IPS DF 6.9 (cell line): ENCODE results near the gene ACTN3.
"Not testable (repeated sequence)": the region's sequence is repeated elsewhere in the genome, so short reads cannot be mapped to it uniquely, and the experiment has no call there.

Experiments
- DNase-seq: peaks from one replicate; pipeline ENCODE4 v3.0.0-alpha.2; 2013; ENCODE audit warnings: low read depth, low spot score
- H3K27ac ChIP-seq: one replicate; pipeline ENCODE4 v1.5.1; 2013; ENCODE audit warnings: low read length, control low read depth
- H3K27me3 ChIP-seq: 2 replicates; pipeline ENCODE4 v1.6.1; 2013; ENCODE audit warnings: mild to moderate bottlenecking, low read length; ENCODE audit not compliant: control insufficient read depth, insufficient read depth
- H3K36me3 ChIP-seq: 2 replicates; pipeline ENCODE4 v1.6.1; 2013; ENCODE audit warnings: low read length; ENCODE audit not compliant: control insufficient read depth, insufficient read depth
- H3K4me1 ChIP-seq: 2 replicates; pipeline ENCODE4 v1.6.1; 2013; ENCODE audit warnings: low read length; ENCODE audit not compliant: control insufficient read depth, insufficient read depth
- H3K4me3 ChIP-seq: 2 replicates; pipeline ENCODE4 v1.5.1; 2013; ENCODE audit warnings: mild to moderate bottlenecking, low read length
- H3K9me3 ChIP-seq: 2 replicates; pipeline ENCODE4 v1.6.1; 2013; ENCODE audit warnings: low read length, inconsistent platforms; ENCODE audit not compliant: control insufficient read depth, insufficient read depth
- WGBS: extraction: QIAGEN DNeasy Blood & Tissue Kit; methylation state at CpG from one replicate; pipeline ENCODE4 v1.1.7; 2013; ENCODE audit warnings: mixed read lengths, missing lambda C conversion rate; ENCODE audit not compliant: insufficient read length, insufficient coverage; 5-methylcytosine and 5-hydroxymethylcytosine counted together

ACTN3 gene

GRCh38 chr11:66582565-66583147, 36.0 kb downstream of the ACTN3 start:
- not testable (repeated sequence) for H3K36me3 ChIP-seq, H3K4me1 ChIP-seq, H3K27me3 ChIP-seq, DNase-seq, H3K27ac ChIP-seq, H3K4me3 ChIP-seq, H3K9me3 ChIP-seq
- WGBS: no CpG with 5 or more reads among the region's 3 CpGs

- H3K27me3 ChIP-seq, H3K9me3 ChIP-seq, H3K4me1 ChIP-seq, H3K36me3 ChIP-seq, H3K27ac ChIP-seq, DNase-seq, H3K4me3 ChIP-seq: not testable (repeated sequence)
- WGBS: no CpG with 5 or more reads among the region's 1 CpG
Observed at GRCh38 chr11:66585447-66585846, 38.7 kb downstream of the ACTN3 start.

GRCh38 chr11:66586136-66586535, 39.4 kb downstream of the ACTN3 start:
- WGBS: no CpG with 5 or more reads among the region's 2 CpGs
- no peaks in the 10 kb centered on the region; the same call in 1 of the 2 replicates for H3K9me3 ChIP-seq
- no peaks in the 10 kb centered on the region for H3K27me3 ChIP-seq

GRCh38 chr11:66589315-66589714, 42.6 kb downstream of the ACTN3 start:
- WGBS: no CpG with 5 or more reads among the region's 2 CpGs
- H3K27ac ChIP-seq, H3K36me3 ChIP-seq, H3K4me3 ChIP-seq, H3K9me3 ChIP-seq, H3K27me3 ChIP-seq, H3K4me1 ChIP-seq, DNase-seq: not testable (repeated sequence)

More at GRCh38 chr11:66586136-66586535, 39.4 kb downstream of the ACTN3 start:
- Histone ChIP-seq H3K4me1 (no peaks in the 10 kb centered on the region), H3K4me3 (no peak overlapping the region), H3K27ac (no peak overlapping the region), H3K36me3 (no peaks in the 10 kb centered on the region)
- DNase-seq: no peak

GRCh38 chr11:66589996-66590675, 43.4 kb downstream of the ACTN3 start:
- no peak overlapping the region for H3K27ac ChIP-seq

GRCh38 chr11:66591175-66591574, 44.5 kb downstream of the ACTN3 start:
- no peaks in the 10 kb centered on the region for H3K36me3 ChIP-seq
- H3K27me3 ChIP-seq: no peaks in the 10 kb centered on the region
- H3K27ac ChIP-seq: no peak overlapping the region
- no peak for DNase-seq
- WGBS: no CpG with 5 or more reads among the region's 2 CpGs
- H3K9me3 ChIP-seq: no peaks in the 10 kb centered on the region
- peaks cover 5% of the 10 kb centered on the region; the same call in 1 of the 2 replicates for H3K4me1 ChIP-seq
- no peak overlapping the region for H3K4me3 ChIP-seq

More at GRCh38 chr11:66589996-66590675, 43.4 kb downstream of the ACTN3 start:
- H3K4me1 ChIP-seq: peaks cover 5% of the 10 kb centered on the region; the same call in 1 of the 2 replicates
- H3K4me3 ChIP-seq: no peak overlapping the region
- WGBS: no CpG with 5 or more reads among the region's 7 CpGs
- H3K9me3 ChIP-seq: no peaks in the 10 kb centered on the region
- no peak for DNase-seq
- H3K36me3 ChIP-seq: no peaks in the 10 kb centered on the region
- no peaks in the 10 kb centered on the region for H3K27me3 ChIP-seq

- H3K27ac ChIP-seq: no peak within 1 kb of the TSS
- no CpG with 5 or more reads among the region's 68 CpGs for WGBS
- peak; percentile 82 for DNase-seq
- no peaks in the 10 kb centered on the region for H3K36me3 ChIP-seq
- H3K4me3 ChIP-seq: peak within 1 kb of the TSS; percentile 60
- H3K27me3 ChIP-seq: no peaks in the 10 kb centered on the region
- H3K9me3 ChIP-seq: no peaks in the 10 kb centered on the region
- peaks cover 5% of the 10 kb centered on the region; the same call in 1 of the 2 replicates for H3K4me1 ChIP-seq
Observed at GRCh38 chr11:66592457-66593302, 46.0 kb downstream of the ACTN3 start, which contains the start of the genes CCDC87 and CCS. Gene CCDC87, minus strand, starts transcription at chr11:66593063. Its CDS starts 48 bp downstream, at chr11:66593015. Gene CCS, plus strand, starts transcription at chr11:66593185. Its CDS starts 77 bp downstream, at chr11:66593262.

- Histone ChIP-seq H3K36me3 (no peaks in the 10 kb centered on the region), H3K27me3 (no peaks in the 10 kb centered on the region), H3K4me3 (peak overlapping the region; percentile 60), H3K27ac (no peak overlapping the region), H3K4me1 (peaks cover 5% of the 10 kb centered on the region; the same call in 1 of the 2 replicates), H3K9me3 (no peaks in the 10 kb centered on the region)
- DNase-seq: no peak
- no CpG with 5 or more reads among the region's 12 CpGs for WGBS
Observed at GRCh38 chr11:66593303-66593635, 46.6 kb downstream of the ACTN3 start.

- H3K36me3 ChIP-seq: no peaks in the 10 kb centered on the region
- peaks cover 5% of the 10 kb centered on the region; the same call in 1 of the 2 replicates for H3K4me1 ChIP-seq
- WGBS: no CpG with 5 or more reads among the region's 7 CpGs
- no peak overlapping the region for H3K27ac ChIP-seq
- peak overlapping the region; percentile 60; the same call in 1 of the 2 replicates for H3K4me3 ChIP-seq
- H3K27me3 ChIP-seq: no peaks in the 10 kb centered on the region
- no peak for DNase-seq
- H3K9me3 ChIP-seq: no peaks in the 10 kb centered on the region
Observed at GRCh38 chr11:66593650-66594049, 46.9 kb downstream of the ACTN3 start.

GRCh38 chr11:66595245-66595904, 48.7 kb downstream of the ACTN3 start:
- no CpG with 5 or more reads among the region's 5 CpGs for WGBS
- H3K4me1 ChIP-seq: peaks cover 5% of the 10 kb centered on the region; the same call in 1 of the 2 replicates
- no peaks in the 10 kb centered on the region for H3K27me3 ChIP-seq
- H3K4me3 ChIP-seq: no peak overlapping the region
- peaks cover 7% of the 10 kb centered on the region; the same call in 1 of the 2 replicates for H3K36me3 ChIP-seq
- no peak for DNase-seq
- no peak overlapping the region for H3K27ac ChIP-seq
- no peaks in the 10 kb centered on the region for H3K9me3 ChIP-seq
